NCI-H510A (cell line): ENCODE measurements around the gene SPART.
A peak's percentile ranks its signal among the peaks of the same experiment; 100 is the strongest.
"Not testable (repeated sequence)": the region's sequence is repeated elsewhere in the genome, so short reads cannot be mapped to it uniquely, and the experiment has no call there.

ENCODE experiments used
- DNase-seq: peaks from one replicate; lab custom pipeline; 2025; lab: John Stamatoyannopoulos, UW

SPART gene

GRCh38 chr13:36319793-36320192, 26.4 kb downstream of the SPART start:
- DNase-seq, result not testable (repeated sequence)

GRCh38 chr13:36313047-36313969, 32.9 kb downstream of the SPART start:
- no peak for DNase-seq

- DNase-seq, result no peak
Measured at GRCh38 chr13:36310417-36311108, 35.6 kb downstream of the SPART start.

GRCh38 chr13:36302289-36302688, 43.9 kb downstream of the SPART start:
- no peak for DNase-seq

GRCh38 chr13:36299469-36299868, 46.7 kb downstream of the SPART start:
- DNase-seq, result not testable (repeated sequence)

- DNase-seq, result no peak
Measured at GRCh38 chr13:36298535-36299068, 47.6 kb downstream of the SPART start.

- peak; percentile 47 for DNase-seq
Measured at GRCh38 chr13:36297366-36298338, 48.5 kb downstream of the SPART start, which contains the start of gene CCDC169. Gene CCDC169 (minus strand): TSS chr13:36297814. CDS start chr13:36297719, 95 bp downstream.

GRCh38 chr13:36294096-36294495, 52.1 kb downstream of the SPART start:
- DNase-seq, result no peak

- no peak for DNase-seq
Measured at GRCh38 chr13:36293497-36293896, 52.7 kb downstream of the SPART start.

GRCh38 chr13:36288794-36289391, 57.3 kb downstream of the SPART start:
- no peak for DNase-seq

- DNase-seq, result no peak
Measured at GRCh38 chr13:36286006-36286405, 60.2 kb downstream of the SPART start.

- no peak for DNase-seq
Measured at GRCh38 chr13:36282821-36283432, 63.3 kb downstream of the SPART start.

GRCh38 chr13:36275190-36276002, 70.8 kb downstream of the SPART start:
- DNase-seq, result peak; percentile 47

- DNase-seq, result no peak
Measured at GRCh38 chr13:36273431-36273830, 72.8 kb downstream of the SPART start.

- no peak for DNase-seq
Measured at GRCh38 chr13:36261976-36262375, 84.2 kb downstream of the SPART start.

- no peak for DNase-seq
Measured at GRCh38 chr13:36261011-36261410, 85.2 kb downstream of the SPART start.

- no peak for DNase-seq
Measured at GRCh38 chr13:36259361-36260137, 86.6 kb downstream of the SPART start.

- no peak for DNase-seq
Measured at GRCh38 chr13:36258831-36259230, 87.4 kb downstream of the SPART start.
